ENCODE results near the gene SDC1. TPM values are rescaled to one million over a fixed set of nuclear protein-coding genes. Genes with fewer than 3 reads are reported as not detected.

The SDC1 gene
- total RNA-seq, 1 donor from 2014 or later = 11.1 TPM

DNA sequence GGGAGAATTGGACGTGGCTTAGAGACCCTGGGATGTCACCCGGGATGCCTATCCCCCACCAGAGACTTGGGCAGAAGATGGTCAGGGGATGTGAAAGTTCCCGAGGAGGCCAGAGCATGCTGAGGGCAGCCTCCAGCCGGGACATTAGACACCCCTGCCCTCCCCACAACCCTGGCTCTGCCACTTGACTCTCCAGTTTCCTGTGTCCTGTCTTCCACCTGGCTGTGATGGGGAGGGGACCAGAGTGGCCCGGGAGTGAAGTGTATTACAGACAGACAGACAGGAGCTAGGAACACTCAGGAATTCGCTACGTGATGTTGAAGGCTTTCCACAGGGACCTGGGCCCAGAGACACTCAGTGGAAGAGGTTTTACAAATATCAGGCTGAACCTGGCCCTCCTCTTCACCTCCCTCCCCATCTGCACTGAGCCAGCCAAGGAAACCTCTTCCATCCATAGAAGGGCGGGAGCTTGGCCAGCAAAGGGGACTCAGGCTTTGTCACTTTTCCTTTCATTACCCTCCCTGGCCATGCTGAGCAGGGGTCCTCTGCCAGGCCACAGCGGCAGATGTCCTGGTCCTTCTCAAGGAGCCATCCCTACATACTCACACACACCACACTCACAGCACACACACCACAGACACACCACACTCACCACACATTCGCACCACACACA lies 60.7 kb downstream of the SDC1 start:
- Mint-ChIP-seq H3K9me3 (ENCODE audit: unreplicated experiment) (peaks cover 10% of the 10 kb centered on the region), H3K36me3 (ENCODE audit: unreplicated experiment) (peaks cover 2% of the 10 kb centered on the region), H3K4me1 (ENCODE audit: unreplicated experiment) (no peaks in the 10 kb centered on the region), H3K27me3 (ENCODE audit: unreplicated experiment) (peaks cover 3% of the 10 kb centered on the region), H3K27ac (ENCODE audit: unreplicated experiment) (no peak overlapping the region), H3K4me3 (ENCODE audit: unreplicated experiment) (no peak overlapping the region)
- no peak for TF ChIP-seq CTCF (IDR thresholded peaks at IDR 0.05)
- DNase-seq (ENCODE audit: extremely low spot score, unreplicated experiment) = no peak

GRCh38 chr2:20159411-20160070 lies 65.4 kb downstream of the SDC1 start:
- Mint-ChIP-seq H3K27me3 (ENCODE audit: unreplicated experiment) (peaks cover 3% of the 10 kb centered on the region), H3K9me3 (ENCODE audit: unreplicated experiment) (peaks cover 15% of the 10 kb centered on the region), H3K36me3 (ENCODE audit: unreplicated experiment) (peaks cover 2% of the 10 kb centered on the region), H3K27ac (ENCODE audit: unreplicated experiment) (no peak overlapping the region), H3K4me3 (ENCODE audit: unreplicated experiment) (no peak overlapping the region), H3K4me1 (ENCODE audit: unreplicated experiment) (no peaks in the 10 kb centered on the region)
- TF ChIP-seq CTCF (IDR thresholded peaks at IDR 0.05) = no peak
- no peak for DNase-seq (ENCODE audit: extremely low spot score, unreplicated experiment)

DNA sequence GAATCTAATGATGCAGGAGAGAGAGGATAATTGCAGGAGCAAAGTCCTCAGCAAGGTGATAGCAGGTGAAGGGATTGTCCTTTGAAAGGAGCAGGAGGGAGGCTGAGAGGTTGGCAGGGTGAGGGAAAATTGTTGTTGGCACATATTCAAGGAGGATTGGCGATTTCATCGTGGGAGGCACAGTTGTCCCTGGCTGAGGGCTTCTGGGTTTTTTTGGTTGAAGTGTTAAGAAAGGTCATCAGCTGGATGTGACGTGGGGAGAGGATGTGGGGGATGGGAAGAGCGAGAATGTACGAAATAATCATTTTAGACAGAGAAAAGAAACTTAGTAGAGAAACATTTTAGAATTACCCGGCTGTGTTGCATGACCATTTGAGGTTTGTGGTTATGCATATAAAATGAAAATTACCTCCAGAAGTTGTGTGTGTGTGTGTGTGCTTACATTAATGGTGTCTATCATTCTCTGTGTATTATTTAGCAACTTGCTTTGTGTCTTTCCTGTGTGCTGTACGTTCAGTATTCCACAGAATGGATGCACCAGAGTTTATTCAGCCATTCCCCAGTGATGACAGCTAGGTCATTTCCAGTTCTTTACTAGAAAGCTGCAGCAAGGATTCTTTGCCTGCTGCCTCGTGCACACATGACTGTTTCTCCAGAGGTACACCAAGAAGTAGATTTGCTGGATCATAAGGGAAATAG lies 67.6 kb downstream of the SDC1 start:
- no peak overlapping the region for H3K27ac Mint-ChIP-seq (ENCODE audit: unreplicated experiment)
- peaks cover 2% of the 10 kb centered on the region for H3K36me3 Mint-ChIP-seq (ENCODE audit: unreplicated experiment)
- peaks cover 15% of the 10 kb centered on the region for H3K9me3 Mint-ChIP-seq (ENCODE audit: unreplicated experiment)
- H3K27me3 Mint-ChIP-seq (ENCODE audit: unreplicated experiment) = peaks cover 3% of the 10 kb centered on the region
- no peaks in the 10 kb centered on the region for H3K4me1 Mint-ChIP-seq (ENCODE audit: unreplicated experiment)
- H3K4me3 Mint-ChIP-seq (ENCODE audit: unreplicated experiment) = no peak overlapping the region
- no peak for DNase-seq (ENCODE audit: extremely low spot score, unreplicated experiment)
- no peak for TF ChIP-seq CTCF (IDR thresholded peaks at IDR 0.05)

DNA sequence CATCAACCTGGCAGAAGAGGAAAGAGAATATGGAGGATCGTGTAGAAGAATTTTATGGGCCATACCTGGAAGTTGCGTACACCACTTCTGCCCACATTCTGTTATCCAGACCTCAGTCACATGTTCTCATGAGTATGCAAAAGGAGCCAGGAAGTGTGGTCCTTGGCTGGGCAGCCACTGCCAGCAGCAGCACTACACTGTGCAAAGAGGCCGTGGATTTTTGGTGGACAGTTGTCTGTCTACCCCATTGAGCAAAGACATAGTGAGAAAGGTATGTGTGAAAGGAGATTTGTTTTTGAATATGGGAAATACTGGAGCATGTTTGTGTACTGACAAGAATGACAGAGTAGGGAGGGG lies 68.1 kb downstream of the SDC1 start:
- no peaks in the 10 kb centered on the region for H3K4me1 Mint-ChIP-seq (ENCODE audit: unreplicated experiment)
- TF ChIP-seq CTCF (IDR thresholded peaks at IDR 0.05) = no peak
- no peak overlapping the region for H3K27ac Mint-ChIP-seq (ENCODE audit: unreplicated experiment)
- peaks cover 15% of the 10 kb centered on the region for H3K9me3 Mint-ChIP-seq (ENCODE audit: unreplicated experiment)
- DNase-seq (ENCODE audit: extremely low spot score, unreplicated experiment) = no peak
- H3K27me3 Mint-ChIP-seq (ENCODE audit: unreplicated experiment) = no peaks in the 10 kb centered on the region
- H3K4me3 Mint-ChIP-seq (ENCODE audit: unreplicated experiment) = no peak overlapping the region
- peaks cover 2% of the 10 kb centered on the region for H3K36me3 Mint-ChIP-seq (ENCODE audit: unreplicated experiment)
